H9 (cell line): Measurements from ENCODE around the gene RAB27A. TPM values are rescaled to one million over a fixed set of nuclear protein-coding genes. Genes with fewer than 3 reads are reported as not detected.

Experiments used
- DNase-seq: peaks from one replicate; pipeline ENCODE4 v3.0.0-alpha.2; 2017
- H2AFZ ChIP-seq: one replicate; pipeline ENCODE4 v1.6.1; 2013; ENCODE audit warnings: mild to moderate bottlenecking, low read length, control low read depth, moderate library complexity
- H2AK5ac ChIP-seq: 2 replicates; pipeline ENCODE4 v1.6.1; 2013; ENCODE audit warnings: low read length, control low read depth, mixed read lengths; ENCODE audit not compliant: insufficient read length
- H2BK120ac ChIP-seq: one replicate; pipeline ENCODE4 v1.6.1; 2013; ENCODE audit warnings: low read depth, mild to moderate bottlenecking, low read length, control low read depth, inconsistent platforms; ENCODE audit not compliant: poor library complexity, severe bottlenecking
- H2BK12ac ChIP-seq: 2 replicates; pipeline ENCODE4 v1.6.1; 2013; ENCODE audit warnings: low read length, control low read depth, mixed read lengths, low read depth; ENCODE audit not compliant: insufficient read length
- H2BK15ac ChIP-seq: 2 replicates; pipeline ENCODE4 v1.6.1; 2013; ENCODE audit warnings: low read depth, low read length, control low read depth
- H2BK20ac ChIP-seq: one replicate; pipeline ENCODE4 v1.6.1; 2013; ENCODE audit warnings: low read depth, mild to moderate bottlenecking, low read length, control low read depth, inconsistent platforms; ENCODE audit not compliant: poor library complexity, severe bottlenecking
- H2BK5ac ChIP-seq: 2 replicates; pipeline ENCODE4 v1.6.1; 2013; ENCODE audit warnings: low read length, control low read depth, mixed read lengths; ENCODE audit not compliant: insufficient read length
- H3K14ac ChIP-seq: 2 replicates; pipeline ENCODE4 v1.6.1; 2013; ENCODE audit warnings: low read length, control low read depth; ENCODE audit not compliant: insufficient read depth
- H3K18ac ChIP-seq: 2 replicates; pipeline ENCODE4 v1.6.1; 2013; ENCODE audit warnings: low read depth, mild to moderate bottlenecking, mixed read lengths, low read length, control low read depth; ENCODE audit not compliant: insufficient read length
- H3K23ac ChIP-seq: 2 replicates; pipeline ENCODE4 v1.6.1; 2013; ENCODE audit warnings: low read length, control low read depth, mixed read lengths, low read depth; ENCODE audit not compliant: insufficient read length
- H3K23me2 ChIP-seq: 2 replicates; pipeline ENCODE4 v1.6.1; 2013; ENCODE audit warnings: low read depth, mild to moderate bottlenecking, mixed read lengths, low read length, control low read depth; ENCODE audit not compliant: insufficient read length, poor library complexity, severe bottlenecking
- H3K27ac ChIP-seq: 2 replicates; pipeline ENCODE4 v1.5.1; 2013; ENCODE audit warnings: low read length, control low read depth, mixed read lengths, low read depth; ENCODE audit not compliant: insufficient read length
- H3K27me3 ChIP-seq: 2 replicates; pipeline ENCODE4 v1.6.1; 2013; ENCODE audit warnings: low read length, control low read depth, inconsistent platforms; ENCODE audit not compliant: insufficient read depth
- H3K4ac ChIP-seq: 2 replicates; pipeline ENCODE4 v1.6.1; 2013; ENCODE audit warnings: low read depth, mild to moderate bottlenecking, control low read depth, inconsistent platforms, low read length, moderate library complexity
- H3K4me1 ChIP-seq: 2 replicates; pipeline ENCODE4 v1.6.1; 2013; ENCODE audit warnings: low read length, control low read depth, inconsistent platforms; ENCODE audit not compliant: insufficient read depth
- H3K4me2 ChIP-seq: 2 replicates; pipeline ENCODE4 v1.6.1; 2013; ENCODE audit warnings: low read length, control low read depth, mixed read lengths; ENCODE audit not compliant: insufficient read length, insufficient read depth
- H3K56ac ChIP-seq: 2 replicates; pipeline ENCODE4 v1.6.1; 2013; ENCODE audit warnings: low read depth, mild to moderate bottlenecking, mixed read lengths, low read length, control low read depth; ENCODE audit not compliant: insufficient read length
- H3K79me1 ChIP-seq: 2 replicates; pipeline ENCODE4 v1.6.1; 2013; ENCODE audit warnings: low read depth, mild to moderate bottlenecking, moderate library complexity, low read length, control low read depth, inconsistent platforms; ENCODE audit not compliant: insufficient read depth, poor library complexity, severe bottlenecking
- H3K79me2 ChIP-seq: 2 replicates; pipeline ENCODE4 v1.6.1; 2013; ENCODE audit warnings: low read length, control low read depth, inconsistent platforms; ENCODE audit not compliant: insufficient read depth
- H3K9ac ChIP-seq: 2 replicates; pipeline ENCODE4 v1.6.1; 2013; ENCODE audit warnings: low read length, control low read depth, mixed read lengths; ENCODE audit not compliant: insufficient read length; ENCODE audit errors: extremely low read depth
- H3K9me3 ChIP-seq: one replicate; pipeline ENCODE4 v1.6.1; 2013; ENCODE audit warnings: low read depth, low read length, inconsistent platforms; ENCODE audit not compliant: control insufficient read depth
- H3T11ph ChIP-seq: one replicate; pipeline ENCODE4 v1.6.1; 2013; ENCODE audit warnings: mild to moderate bottlenecking, low read length, control low read depth, inconsistent platforms
- H4K20me1 ChIP-seq: one replicate; pipeline ENCODE4 v1.6.1; 2013; ENCODE audit not compliant: control insufficient read depth, insufficient read length, insufficient read depth
- H4K5ac ChIP-seq: 2 replicates; pipeline ENCODE4 v1.6.1; 2013; ENCODE audit warnings: low read depth, mild to moderate bottlenecking, mixed read lengths, low read length, control low read depth; ENCODE audit not compliant: insufficient read length
- H4K8ac ChIP-seq: replicated peaks from 2 replicates; pipeline ENCODE4 v1.6.1; 2013; ENCODE audit warnings: low read length, control low read depth, mixed read lengths, low read depth; ENCODE audit not compliant: insufficient read length
- H4K91ac ChIP-seq: 2 replicates; pipeline ENCODE4 v1.6.1; 2013; ENCODE audit warnings: low read depth, mild to moderate bottlenecking, moderate library complexity, mixed read lengths, low read length, control low read depth; ENCODE audit not compliant: insufficient read length
- H3K27ac Mint-ChIP-seq, 3 experiments: 2 replicates in 2 of 3; 3 replicates in 1 of 3; pipeline ENCODE4 v1.8.0; 2020 to 2021; ENCODE audit warnings: mixed read lengths in 3 of 3, mild to moderate bottlenecking in 1 of 3, moderate library complexity in 1 of 3
- H3K27me3 Mint-ChIP-seq: 2 replicates; pipeline ENCODE4 v1.8.0; 2021; ENCODE audit warnings: low read depth, mild to moderate bottlenecking, moderate library complexity, mixed read lengths
- H3K36me3 Mint-ChIP-seq, 3 experiments: 2 replicates in 2 of 3; 3 replicates in 1 of 3; pipeline ENCODE4 v1.8.0; 2020 to 2021; ENCODE audit warnings: low read depth in 3 of 3, mixed read lengths in 3 of 3; ENCODE audit not compliant: insufficient read depth in 1 of 3
- H3K4me1 Mint-ChIP-seq, 2 experiments: 2 replicates each; pipeline ENCODE4 v1.8.0; 2020; ENCODE audit warnings: mixed read lengths in 2 of 2
- H3K4me3 Mint-ChIP-seq, 2 experiments: 2 replicates in 1 of 2; 3 replicates in 1 of 2; pipeline ENCODE4 v1.8.0; 2020 to 2021; ENCODE audit warnings: mild to moderate bottlenecking in 2 of 2, mixed read lengths in 2 of 2, moderate library complexity in 1 of 2
- H3K9me3 Mint-ChIP-seq, 2 experiments: 2 replicates in 1 of 2; 3 replicates in 1 of 2; pipeline ENCODE4 v1.8.0; 2020; ENCODE audit warnings: mild to moderate bottlenecking in 2 of 2, mixed read lengths in 2 of 2, moderate library complexity in 1 of 2
- CTCF ChIP-seq: fragments of 200-600 bp; sonication (generic); conservative IDR thresholded peaks from 3 replicates; pipeline ENCODE4 v1.8.0; 2021; ENCODE audit warnings: antibody characterized with exemption, mild to moderate bottlenecking
- WGBS: extraction: QIAGEN DNeasy Blood & Tissue Kit; methylation state at CpG from one replicate; pipeline ENCODE4 v1.1.7; 2013; ENCODE audit warnings: missing lambda C conversion rate, low lambda C conversion rate, mixed read lengths; ENCODE audit not compliant: insufficient read length; ENCODE audit errors: extremely low coverage; 5-methylcytosine and 5-hydroxymethylcytosine counted together
- total RNA-seq: library from RNA; stranded (reverse); gene quantifications from 2 replicates; pipeline ENCODE4 v1.2.1, GENCODE V29; 2021

RAB27A gene
- total RNA-seq, 1 experiment from 2014 or later = 6.8 TPM

- Histone ChIP-seq H3K14ac (no peak overlapping the region), H4K8ac (no peak overlapping the region), H3K4me2 (no peak overlapping the region), H3K27me3 (no peaks in the 10 kb centered on the region), H2BK12ac (no peak overlapping the region), H3K56ac (no peak overlapping the region), H3K9me3 (no peaks in the 10 kb centered on the region), H4K91ac (no peak overlapping the region), H3K27ac (no peak overlapping the region), H3K4ac (no peak overlapping the region), H2BK5ac (no peak overlapping the region), H4K5ac (no peak overlapping the region), H2BK15ac (no peak overlapping the region), H2BK20ac (no peak overlapping the region), H3K79me2 (no peaks in the 10 kb centered on the region), H2BK120ac (no peak overlapping the region), H3K23ac (no peak overlapping the region), H4K20me1 (no peaks in the 10 kb centered on the region), H3K79me1 (no peaks in the 10 kb centered on the region), H2AFZ (no peak overlapping the region), H3K9ac (no peak overlapping the region), H2AK5ac (no peak overlapping the region), H3K4me1 (no peaks in the 10 kb centered on the region), H3K23me2 (peaks cover 4% of the 10 kb centered on the region), H3K18ac (no peak overlapping the region), H3T11ph (no peak overlapping the region)
- H3K27me3 Mint-ChIP-seq = no peaks in the 10 kb centered on the region
- no peak for DNase-seq
- no peak for TF ChIP-seq CTCF
- WGBS = no CpG with 5 or more reads among the region's 5 CpGs
- H3K27ac Mint-ChIP-seq = peak overlapping the region in 2 of 3 experiments; percentile 66 to 92; a peak in 1 of 7 replicates
- no peaks in the 10 kb centered on the region for H3K9me3 Mint-ChIP-seq
- peaks cover 16 to 31% of the 10 kb centered on the region in 2 experiments for H3K4me1 Mint-ChIP-seq
- H3K4me3 Mint-ChIP-seq = no peak overlapping the region
- H3K36me3 Mint-ChIP-seq = peaks cover 0 to 3% (median 2%) of the 10 kb centered on the region in 3 experiments; a peak in 2 of 7 replicates
Observed at GRCh38 chr15:55322467-55322866, 32.9 kb upstream of the RAB27A start.
